VCaP (cell line): ENCODE results near the gene DENND5A.
"Not testable (repeated sequence)": the region's sequence is repeated elsewhere in the genome, so short reads cannot be mapped to it uniquely, and the experiment has no call there.

Experiments
- H3K27ac ChIP-seq: fragments of 450-650 bp; 2 replicates; pipeline ENCODE4 v1.5.1; 2017
- CTCF ChIP-seq: fragments of 450-650 bp; conservative IDR thresholded peaks from 2 replicates; pipeline ENCODE4 v1.5.1; 2017; ENCODE audit warnings: mild to moderate bottlenecking, moderate library complexity

Gene DENND5A

GRCh38 chr11:9192561-9192960, 72.6 kb downstream of the DENND5A start:
- no peak for TF ChIP-seq CTCF
- H3K27ac ChIP-seq: no peak overlapping the region

GRCh38 chr11:9190326-9191016, 74.7 kb downstream of the DENND5A start:
- H3K27ac ChIP-seq: not testable (repeated sequence)

GRCh38 chr11:9188860-9189259, 76.3 kb downstream of the DENND5A start:
- H3K27ac ChIP-seq: not testable (repeated sequence)

- no peak for TF ChIP-seq CTCF
- H3K27ac ChIP-seq: no peak overlapping the region
Observed at GRCh38 chr11:9187616-9188015, 77.5 kb downstream of the DENND5A start.

GRCh38 chr11:9184516-9184915, 80.6 kb downstream of the DENND5A start:
- no peak for TF ChIP-seq CTCF
- H3K27ac ChIP-seq: no peak overlapping the region

- H3K27ac ChIP-seq: no peak overlapping the region
- TF ChIP-seq CTCF: no peak
Observed at GRCh38 chr11:9182180-9182871, 82.8 kb downstream of the DENND5A start.

- TF ChIP-seq CTCF: no peak
- no peak overlapping the region for H3K27ac ChIP-seq
Observed at GRCh38 chr11:9180784-9181183, 84.4 kb downstream of the DENND5A start.

GRCh38 chr11:9179141-9179540, 86.0 kb downstream of the DENND5A start:
- TF ChIP-seq CTCF: no peak
- H3K27ac ChIP-seq: no peak overlapping the region
